ENCODE results near the gene ARHGAP10.
"Not testable (repeated sequence)": the region's sequence is repeated elsewhere in the genome, so short reads cannot be mapped to it uniquely, and the experiment has no call there.

DNA sequence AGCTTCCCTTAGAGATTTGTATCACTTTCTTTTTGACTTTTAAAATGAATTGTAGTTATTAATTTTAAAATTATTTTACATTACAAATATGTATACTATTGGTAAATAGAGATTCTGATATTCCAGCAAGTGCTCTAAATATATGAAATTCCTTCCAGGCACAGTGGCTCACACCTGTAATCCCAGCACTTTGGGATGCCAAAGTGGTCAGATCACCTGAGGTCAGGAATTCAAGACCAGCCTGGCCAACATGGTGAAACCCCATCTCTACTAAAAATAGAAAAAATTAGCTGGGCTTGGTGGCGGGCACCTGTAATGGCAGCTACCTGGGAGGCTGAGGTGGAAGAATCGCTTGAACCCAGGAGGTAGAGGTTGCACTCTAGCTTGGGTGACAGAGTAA lies 180.2 kb downstream of the ARHGAP10 start:
- TF ChIP-seq POLR2A (IDR thresholded peaks at IDR 0.05): not testable (repeated sequence)
- TF ChIP-seq, protein P1, sequence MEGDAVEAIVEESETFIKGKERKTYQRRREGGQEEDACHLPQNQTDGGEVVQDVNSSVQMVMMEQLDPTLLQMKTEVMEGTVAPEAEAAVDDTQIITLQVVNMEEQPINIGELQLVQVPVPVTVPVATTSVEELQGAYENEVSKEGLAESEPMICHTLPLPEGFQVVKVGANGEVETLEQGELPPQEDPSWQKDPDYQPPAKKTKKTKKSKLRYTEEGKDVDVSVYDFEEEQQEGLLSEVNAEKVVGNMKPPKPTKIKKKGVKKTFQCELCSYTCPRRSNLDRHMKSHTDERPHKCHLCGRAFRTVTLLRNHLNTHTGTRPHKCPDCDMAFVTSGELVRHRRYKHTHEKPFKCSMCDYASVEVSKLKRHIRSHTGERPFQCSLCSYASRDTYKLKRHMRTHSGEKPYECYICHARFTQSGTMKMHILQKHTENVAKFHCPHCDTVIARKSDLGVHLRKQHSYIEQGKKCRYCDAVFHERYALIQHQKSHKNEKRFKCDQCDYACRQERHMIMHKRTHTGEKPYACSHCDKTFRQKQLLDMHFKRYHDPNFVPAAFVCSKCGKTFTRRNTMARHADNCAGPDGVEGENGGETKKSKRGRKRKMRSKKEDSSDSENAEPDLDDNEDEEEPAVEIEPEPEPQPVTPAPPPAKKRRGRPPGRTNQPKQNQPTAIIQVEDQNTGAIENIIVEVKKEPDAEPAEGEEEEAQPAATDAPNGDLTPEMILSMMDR (IDR thresholded peaks at IDR 0.05): not testable (repeated sequence)
